ENCODE data around the gene VWA3B.

GRCh38 chr2:98185801-98186200 lies 98.8 kb downstream of the VWA3B start:
- TF ChIP-seq CTCF (IDR thresholded peaks at IDR 0.05) (no peak), RAD21 (conservative IDR thresholded peaks at IDR 0.05 in 1 of 2, IDR thresholded peaks at IDR 0.05 in 1 of 2) (no peak), CHD2 (IDR thresholded peaks at IDR 0.05; ENCODE audit: low read length, partially characterized antibody) (no peak), USF2 (IDR thresholded peaks at IDR 0.05) (no peak), POLR2AphosphoS2 (conservative IDR thresholded peaks at IDR 0.05; ENCODE audit: low read length) (no peak)
